Measurements from ENCODE around the gene ZNF487. TPM values are rescaled to one million over a fixed set of nuclear protein-coding genes. Genes with fewer than 3 reads are reported as not detected.

ZNF487 gene
- total and polyA plus RNA-seq, 2 of the 4 experiments (the other 2 are of a cell fraction): 1.7 to 2.7 TPM

GRCh38 chr10:43403911-43404703 is 32.8 kb upstream of the ZNF487 start:
- Histone ChIP-seq H3K4me3 (ENCODE audit: insufficient read depth, low read depth, low read length) (no peak overlapping the region), H3K14ac (replicated peaks; ENCODE audit: low read depth, low read length) (no peak overlapping the region), H2BK15ac (ENCODE audit: low read depth, low read length) (no peak overlapping the region), H3K23ac (ENCODE audit: low read depth, low read length) (no peak overlapping the region), H3K9me1 (ENCODE audit: insufficient read depth, low read length) (peaks cover 3% of the 10 kb centered on the region), H2BK120ac (ENCODE audit: low read depth, low read length) (no peak overlapping the region), H2AK5ac (ENCODE audit: low read depth, low read length) (no peak overlapping the region), H3K79me1 (ENCODE audit: low read depth in 1 of 2, low read length in 2 of 2) (peaks cover 4 to 18% of the 10 kb centered on the region in 2 experiments; a peak in 2 of 4 replicates), H2AK9ac (replicated peaks; ENCODE audit: low read depth, low read length, poor library complexity) (no peak overlapping the region), H3K9ac (ENCODE audit: low read depth, low read length) (no peak overlapping the region), H3K4me2 (ENCODE audit: low read depth, low read length) (no peak overlapping the region), H4K91ac (ENCODE audit: insufficient read depth, low read depth, low read length) (no peak overlapping the region), H3K4me1 (ENCODE audit: control insufficient read depth, insufficient read depth, low read length) (peaks cover 9% of the 10 kb centered on the region), H3K4ac (ENCODE audit: low read depth, low read length) (no peak overlapping the region), H3K27me3 (ENCODE audit: control insufficient read depth, insufficient read depth, low read length) (no peaks in the 10 kb centered on the region), H2AFZ (replicated peaks; ENCODE audit: low read length, poor library complexity) (no peak overlapping the region), H2BK20ac (ENCODE audit: low read depth, low read length) (no peak overlapping the region), H3K56ac (ENCODE audit: extremely low read depth, insufficient read depth, low read length) (no peak overlapping the region), H3K9me3 (ENCODE audit: control insufficient read depth, insufficient read depth, low read length) (no peaks in the 10 kb centered on the region), H4K5ac (ENCODE audit: low read depth, low read length) (no peak overlapping the region), H4K20me1 (ENCODE audit: insufficient read depth, low read length) (peaks cover 93% of the 10 kb centered on the region), H3K27ac (ENCODE audit: insufficient read depth, low read length) (no peak overlapping the region), H2BK5ac (ENCODE audit: low read depth, low read length, poor library complexity, severe bottlenecking) (no peak overlapping the region), H3K18ac (ENCODE audit: low read depth, low read length) (no peak overlapping the region), H4K8ac (ENCODE audit: low read depth in 2 of 2, low read length in 2 of 2) (no peak overlapping the region), H3K36me3 (ENCODE audit: control insufficient read depth, insufficient read depth, low read length) (0 out of 2 replicates have a peak, but pooled peaks cover 2% of the 10 kb centered on the region)
- dilution Hi-C loops (cut with HindIII; ENCODE audit: low sequenced_read_pairs, unreplicated experiment): no loop called here
- DNase-seq (no peak), ATAC-seq (ENCODE audit: low read depth) (no peak)
- no TSS peak for BruUV-seq (replicated peaks)
- TF ChIP-seq RAD21 (IDR thresholded peaks at IDR 0.05; ENCODE audit: low read length): no peak
- TF ChIP-seq RCOR1 (IDR thresholded peaks at IDR 0.05; ENCODE audit: insufficient replicate concordance, low read length): no peak
- no peak for TF ChIP-seq RFX5 (IDR thresholded peaks at IDR 0.05; ENCODE audit: low read depth, low read length)
- TF ChIP-seq CHD1 (IDR thresholded peaks at IDR 0.05; ENCODE audit: low read depth, low read length): no peak
- no peak for TF ChIP-seq FOS (IDR thresholded peaks at IDR 0.05; ENCODE audit: low read depth, low read length)
- ChIA-PET POLR2A (ENCODE audit: unreplicated experiment) (no interaction called here), CTCF (no interaction called here)
- in situ Hi-C loops (cut with MboI; ENCODE audit: low sequenced_read_pairs): loop anchor here (5.0 to 25.0 kb wide), 2 partner anchors 48 to 1583 kb away; partner anchors contain the start of gene DEPP1
- intact Hi-C loops (cut with micrococcal nuclease): no loop called here
- WGBS, 2 experiments (ENCODE audit: extremely low coverage in 2 of 2, insufficient read length in 1 of 2): 100% methylated on average over 1 of the region's 14 CpGs; no CpG with 5 or more reads in 1 of the 2 experiments

Measured in IMR-90 (cell line).